GM12864 (cell line): ENCODE measurements around the gene COLGALT1.
A peak's percentile ranks its signal among the peaks of the same experiment; 100 is the strongest.
"Not testable (repeated sequence)": the region's sequence is repeated elsewhere in the genome, so short reads cannot be mapped to it uniquely, and the experiment has no call there.

Source experiments
- DNase-seq: peaks from one replicate; pipeline ENCODE4 v3.0.0-alpha.2; 2011; ENCODE audit warnings: low read depth
- H3K4me3 ChIP-seq: 2 replicates; pipeline ENCODE4 v1.5.1; 2011; ENCODE audit warnings: mild to moderate bottlenecking, low read depth, low read length, control low read depth
- TF ChIP-seq, protein P1 (sequence below): IDR thresholded peaks from 2 replicates; pipeline ENCODE4 v1.5.1; 2011; ENCODE audit warnings: low read depth, mild to moderate bottlenecking, moderate library complexity, low read length, control low read depth, inconsistent platforms; ENCODE audit errors: missing control alignments

COLGALT1 gene

DNA sequence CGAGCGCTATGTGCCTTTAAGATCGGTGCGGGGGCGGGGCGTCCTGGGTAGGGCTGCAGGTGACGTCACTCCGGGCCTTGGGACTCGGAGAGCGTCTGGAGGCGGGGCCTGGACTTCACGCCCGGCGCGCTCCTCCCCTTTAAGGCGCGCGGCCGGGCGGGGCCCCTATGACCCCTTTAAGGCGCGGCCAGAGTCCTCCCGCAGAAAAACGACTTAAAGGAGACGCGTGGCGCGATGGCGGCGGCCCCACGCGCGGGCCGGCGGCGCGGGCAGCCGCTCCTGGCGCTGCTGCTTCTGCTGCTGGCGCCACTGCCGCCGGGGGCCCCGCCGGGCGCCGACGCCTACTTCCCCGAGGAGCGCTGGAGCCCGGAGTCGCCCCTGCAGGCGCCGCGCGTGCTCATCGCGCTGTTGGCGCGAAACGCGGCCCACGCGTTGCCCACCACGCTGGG lies at the start of gene COLGALT1:
TSS of gene COLGALT1 (plus strand) at position 170 of the 449 bp plus-strand sequence. CDS start at position 235, 65 bp downstream.
- TF ChIP-seq, protein P1, sequence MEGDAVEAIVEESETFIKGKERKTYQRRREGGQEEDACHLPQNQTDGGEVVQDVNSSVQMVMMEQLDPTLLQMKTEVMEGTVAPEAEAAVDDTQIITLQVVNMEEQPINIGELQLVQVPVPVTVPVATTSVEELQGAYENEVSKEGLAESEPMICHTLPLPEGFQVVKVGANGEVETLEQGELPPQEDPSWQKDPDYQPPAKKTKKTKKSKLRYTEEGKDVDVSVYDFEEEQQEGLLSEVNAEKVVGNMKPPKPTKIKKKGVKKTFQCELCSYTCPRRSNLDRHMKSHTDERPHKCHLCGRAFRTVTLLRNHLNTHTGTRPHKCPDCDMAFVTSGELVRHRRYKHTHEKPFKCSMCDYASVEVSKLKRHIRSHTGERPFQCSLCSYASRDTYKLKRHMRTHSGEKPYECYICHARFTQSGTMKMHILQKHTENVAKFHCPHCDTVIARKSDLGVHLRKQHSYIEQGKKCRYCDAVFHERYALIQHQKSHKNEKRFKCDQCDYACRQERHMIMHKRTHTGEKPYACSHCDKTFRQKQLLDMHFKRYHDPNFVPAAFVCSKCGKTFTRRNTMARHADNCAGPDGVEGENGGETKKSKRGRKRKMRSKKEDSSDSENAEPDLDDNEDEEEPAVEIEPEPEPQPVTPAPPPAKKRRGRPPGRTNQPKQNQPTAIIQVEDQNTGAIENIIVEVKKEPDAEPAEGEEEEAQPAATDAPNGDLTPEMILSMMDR: no peak
- peak within 1 kb of the TSS; percentile 97 for H3K4me3 ChIP-seq
- peak; percentile 92 for DNase-seq

DNA sequence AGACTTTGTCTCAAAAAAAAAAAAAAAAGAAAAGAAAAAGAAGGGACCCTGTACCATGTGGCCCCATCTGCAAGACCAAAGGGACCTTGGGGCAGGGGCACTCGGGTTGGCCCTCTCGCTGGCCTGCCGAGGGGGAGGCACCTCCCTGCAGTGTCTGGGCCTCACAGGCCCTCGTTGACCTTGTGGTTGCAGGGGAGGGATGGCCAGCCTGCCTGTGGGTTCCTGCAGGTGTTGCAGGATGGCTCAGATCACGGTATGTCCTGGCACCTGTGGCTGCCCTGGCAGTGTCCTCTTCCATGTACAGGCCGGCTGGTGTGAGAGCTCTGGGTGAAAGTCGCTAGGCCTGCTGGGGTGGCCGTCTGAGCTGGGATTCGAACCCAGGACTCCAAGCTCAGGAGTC lies 48.7 kb upstream of the COLGALT1 start:
- no peak overlapping the region for H3K4me3 ChIP-seq
- TF ChIP-seq, protein P1: no peak
- DNase-seq: no peak

DNA sequence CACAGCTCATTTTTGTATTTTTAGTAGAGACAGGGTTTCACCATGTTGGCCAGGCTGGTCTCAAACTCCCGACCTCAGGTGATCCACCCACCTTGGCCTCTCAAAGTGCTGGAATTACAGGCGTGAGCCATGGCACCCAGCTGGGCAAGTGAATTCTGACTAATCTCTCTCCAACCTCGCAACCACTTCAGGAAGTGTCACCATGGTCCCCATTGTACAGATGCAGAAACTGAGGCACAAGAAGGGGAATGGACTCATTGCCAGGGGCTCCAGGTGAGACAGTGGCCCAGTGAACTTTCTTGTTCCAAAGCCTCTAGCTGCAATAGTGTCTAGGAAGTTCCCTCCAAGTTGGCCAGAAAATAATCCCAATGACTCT lies 46.9 kb upstream of the COLGALT1 start:
- not testable (repeated sequence) for DNase-seq, H3K4me3 ChIP-seq

DNA sequence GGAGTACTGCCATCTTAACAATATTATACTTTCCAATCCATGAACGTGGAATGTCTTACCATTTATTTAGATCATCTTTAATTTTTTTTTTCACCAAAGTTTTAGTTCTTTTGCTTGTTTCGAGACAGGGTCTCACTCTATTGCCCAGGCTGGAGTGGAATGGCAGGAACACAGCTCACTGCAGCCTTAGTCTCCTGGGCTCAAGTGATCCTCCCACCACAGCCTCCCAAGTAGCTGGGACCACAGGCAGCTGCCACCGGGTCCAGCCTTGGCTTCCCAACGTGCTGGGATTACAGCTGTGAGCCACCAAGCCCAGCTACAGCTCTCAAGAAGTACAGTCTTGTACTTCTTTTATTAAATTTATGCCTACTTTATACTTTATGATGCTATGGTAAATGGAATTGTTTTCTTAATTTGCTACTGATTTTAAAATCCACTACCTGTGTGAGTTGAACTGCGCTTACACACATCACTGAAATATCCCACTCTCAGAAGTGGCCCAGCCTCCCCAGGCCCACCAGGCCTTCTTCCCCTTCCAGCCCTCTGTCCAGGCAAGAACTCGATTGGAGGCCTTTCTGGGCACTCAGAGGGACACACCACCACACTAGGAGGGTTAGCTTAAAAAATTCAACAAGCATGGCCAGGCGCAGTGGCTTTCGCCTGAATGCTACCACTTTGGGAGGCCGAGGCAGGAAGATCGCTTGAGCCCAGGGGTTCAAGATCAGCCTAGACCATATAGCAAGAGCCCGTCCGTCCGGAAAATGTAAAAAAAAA lies 45.0 kb upstream of the COLGALT1 start:
- peak overlapping the region; percentile 92 for H3K4me3 ChIP-seq
- DNase-seq: no peak
- TF ChIP-seq, protein P1: no peak

DNA sequence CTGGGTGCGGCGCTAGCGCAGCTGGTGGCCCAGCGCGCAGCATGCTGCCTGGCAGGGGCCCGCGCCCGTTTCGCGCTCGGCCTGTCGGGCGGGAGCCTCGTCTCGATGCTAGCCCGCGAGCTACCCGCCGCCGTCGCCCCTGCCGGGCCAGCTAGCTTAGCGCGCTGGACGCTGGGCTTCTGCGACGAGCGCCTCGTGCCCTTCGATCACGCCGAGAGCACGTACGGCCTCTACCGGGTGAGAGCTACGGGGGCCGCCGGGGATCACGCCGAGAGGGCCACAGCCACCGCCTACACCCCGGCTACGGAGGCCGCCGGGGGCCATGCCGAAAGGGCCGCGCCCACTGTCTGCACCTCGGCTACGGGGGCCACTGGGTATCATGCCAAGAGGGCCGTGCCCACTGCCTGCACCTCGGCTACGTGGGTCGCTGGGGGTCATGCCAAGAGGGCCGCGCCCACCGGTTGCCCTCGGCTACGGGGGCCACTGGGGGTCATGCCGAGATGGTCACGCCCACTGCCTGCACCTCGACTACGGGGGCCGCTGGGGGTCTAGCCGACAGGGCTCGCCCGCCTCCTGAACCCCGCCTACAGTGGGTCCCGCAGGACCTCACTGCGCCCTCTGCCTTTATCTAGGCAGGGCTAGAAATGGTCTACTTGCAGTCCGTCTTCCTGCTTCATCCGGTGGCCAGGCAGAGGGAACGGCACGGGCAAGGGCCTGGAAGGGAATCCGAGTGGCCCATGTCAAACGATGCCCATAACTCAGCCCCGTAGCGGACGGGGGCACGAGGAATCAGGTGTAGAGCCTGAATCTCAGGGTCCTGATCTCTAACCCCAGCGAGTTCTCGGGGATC lies 43.5 kb upstream of the COLGALT1 start:
- H3K4me3 ChIP-seq: peak overlapping the region; percentile 92
- TF ChIP-seq, protein P1: peak; percentile 31
- peak; percentile 72 for DNase-seq

DNA sequence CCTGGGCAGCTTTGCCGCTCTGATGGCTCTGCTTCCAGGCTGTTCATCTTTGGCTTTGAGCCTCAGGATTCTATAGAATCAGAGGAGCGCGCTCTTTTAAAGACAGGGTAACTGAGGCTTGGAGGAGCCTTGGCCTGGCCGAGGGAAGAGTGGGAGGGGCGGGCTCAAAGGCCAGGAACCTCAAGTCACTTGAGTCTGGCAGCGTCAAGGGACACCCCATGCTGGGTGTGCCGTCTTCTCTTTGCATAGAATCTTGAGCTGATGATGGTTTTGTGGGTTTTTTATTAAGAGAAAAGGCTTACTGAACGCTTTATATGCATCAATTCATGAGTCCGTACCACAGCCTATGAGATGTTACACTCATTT lies 42.9 kb upstream of the COLGALT1 start:
- H3K4me3 ChIP-seq: peak overlapping the region; percentile 92
- no peak for DNase-seq
- TF ChIP-seq, protein P1: no peak

DNA sequence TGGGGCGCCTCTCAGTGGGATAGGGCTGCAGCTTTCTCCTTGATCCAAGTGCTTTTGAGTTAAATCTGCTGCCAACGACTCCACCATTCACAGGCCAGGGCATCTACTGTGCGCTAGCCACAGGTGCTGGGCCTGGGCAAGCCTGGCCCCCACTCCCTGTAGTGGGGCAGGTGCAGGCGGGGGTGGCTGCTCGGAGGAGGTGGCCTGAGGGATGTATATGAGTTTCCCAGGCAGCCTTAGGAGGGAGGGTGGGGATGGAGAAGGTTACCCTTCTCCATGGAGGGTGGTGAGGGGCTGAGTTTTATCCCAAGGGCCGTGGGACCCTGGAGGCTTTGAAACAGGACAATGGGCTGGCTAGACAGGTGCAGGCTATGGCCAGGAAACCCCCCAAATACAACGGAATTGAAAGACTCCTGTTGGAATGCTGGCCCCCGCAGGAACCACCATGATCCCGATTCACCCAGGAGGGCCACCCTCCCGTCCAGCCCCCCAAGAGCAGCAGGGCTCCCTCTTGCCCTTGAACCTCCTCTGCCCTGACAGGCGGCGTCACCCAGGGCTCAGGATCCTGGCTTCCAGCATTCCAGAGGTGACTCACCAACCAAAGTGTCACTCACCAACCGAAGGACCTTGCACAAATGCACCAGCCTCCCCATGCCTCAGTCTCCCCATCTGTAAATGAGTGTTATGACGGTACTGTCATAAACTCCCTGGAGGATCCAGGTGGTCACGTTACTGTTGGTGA lies 39.9 kb upstream of the COLGALT1 start:
- DNase-seq: no peak
- no peak overlapping the region for H3K4me3 ChIP-seq
- TF ChIP-seq, protein P1: no peak
